Placental epithelial cell (primary cell): Measurements from ENCODE around the gene CAMK2D. TPM values are rescaled to one million over a fixed set of nuclear protein-coding genes. Genes with fewer than 3 reads are reported as not detected.

Experiments
- small RNA-seq: library from RNA; depleted of rRNA; stranded (forward); fragments of <200 nt; gene quantifications from one replicate; pipeline ENCODE3, GENCODE V24; 2012
- total RNA-seq: library from RNA; depleted of rRNA; stranded (reverse); fragments of >200 nt; gene quantifications from 2 replicates; pipeline ENCODE4 v1.2.3, GENCODE V29; 2012

The CAMK2D gene
- 79.3 and 103 TPM in 2 replicates for total RNA-seq

DNA sequence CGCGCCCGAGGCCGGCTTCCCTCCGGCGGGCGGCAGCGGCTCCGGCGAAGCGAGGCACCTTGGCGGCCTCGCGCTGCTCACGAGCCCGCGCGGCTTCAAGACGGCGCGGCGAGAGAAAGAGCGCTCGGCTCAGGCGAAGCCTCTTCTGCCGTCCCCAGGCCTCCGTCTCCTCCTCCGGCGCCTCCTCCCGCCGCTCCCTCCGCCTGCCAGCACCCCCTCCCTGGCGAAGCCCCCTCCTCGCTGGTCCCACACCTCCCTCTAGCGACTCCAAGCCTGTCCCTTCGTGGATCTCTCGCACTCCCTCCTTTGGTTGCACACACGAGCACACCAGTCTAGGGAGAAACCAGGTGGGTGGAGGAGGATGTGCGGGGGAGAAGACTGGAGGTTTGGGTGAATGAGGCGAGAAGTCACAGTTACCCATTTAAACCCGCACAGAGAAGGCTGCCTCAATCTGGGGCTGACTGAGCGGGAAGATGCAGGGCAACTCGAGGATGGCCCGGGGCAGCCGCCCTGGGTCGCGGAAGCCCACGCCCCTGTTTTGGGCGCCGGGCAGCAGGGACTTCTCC, at the start of gene CAMK2D:
CAMK2D (minus strand) TSS at position 119 of the 566 bp plus-strand sequence. CDS start 670 bp downstream, outside the sequence.

Small RNA genes within 50 kb of the gene (small RNA-seq; reads per million reads assigned to genes)
- gene RN7SL184P (not detected), gene RNU1-138P (2.0 reads per million, percentile 78 among the genes with 10 or more reads in this experiment)

Other genes with a start within 250 kb of the CAMK2D start
- 23.6 and 55.6 TPM in 2 replicates for gene ARSJ, start 217.9 kb upstream of the CAMK2D start, total RNA-seq